Effector memory CD8-positive, alpha-beta T cell (primary cell): ENCODE results near the gene PDE4B.
"Not testable (repeated sequence)": the region's sequence is repeated elsewhere in the genome, so short reads cannot be mapped to it uniquely, and the experiment has no call there.

Experiments
- ATAC-seq: fragments of 150-1000 bp; cut with Tn5 transposase; replicated peaks from 2 replicates; pipeline ENCODE4 v1.10.0; 2021; ENCODE audit warnings: mild to moderate bottlenecking, moderate library complexity
- DNase-seq, 3 experiments: peaks; one replicate each; pipeline ENCODE4 v3.0.0; 2021
- H3K27ac Mint-ChIP-seq, 2 donors: one replicate each; pipeline ENCODE4 v1.8.0; 2022; ENCODE audit warnings: mild to moderate bottlenecking in 2 of 2, mixed read lengths in 2 of 2, moderate library complexity in 2 of 2
- H3K27me3 Mint-ChIP-seq, 2 donors: one replicate each; pipeline ENCODE4 v1.8.0; 2022; ENCODE audit warnings: mixed read lengths in 2 of 2
- H3K36me3 Mint-ChIP-seq: one replicate; pipeline ENCODE4 v1.8.0; 2022; ENCODE audit warnings: mild to moderate bottlenecking, moderate library complexity, mixed read lengths; ENCODE audit not compliant: insufficient read depth
- H3K4me1 Mint-ChIP-seq, 2 donors: one replicate each; pipeline ENCODE4 v1.8.0; 2022; ENCODE audit warnings: low read depth in 2 of 2, mixed read lengths in 2 of 2
- H3K4me3 Mint-ChIP-seq, 2 donors: one replicate each; pipeline ENCODE4 v1.8.0; 2022; ENCODE audit warnings: mild to moderate bottlenecking in 2 of 2, mixed read lengths in 2 of 2, moderate library complexity in 2 of 2
- H3K9me3 Mint-ChIP-seq, 2 donors: one replicate each; pipeline ENCODE4 v1.8.0; 2022; ENCODE audit warnings: mixed read lengths in 2 of 2

The PDE4B gene

GRCh38 chr1:66050123-66050522 is 257.4 kb downstream of the PDE4B start:
- Mint-ChIP-seq H3K36me3 (no peaks in the 10 kb centered on the region), H3K9me3 (no peaks in the 10 kb centered on the region), H3K4me1 (no peaks in the 10 kb centered on the region), H3K27ac (no peak overlapping the region), H3K4me3 (no peak overlapping the region), H3K27me3 (peaks cover 10 to 23% of the 10 kb centered on the region in 2 donors)
- ATAC-seq (no peak), DNase-seq (no peak)

- no peak for ATAC-seq
- no peak for DNase-seq
Observed at GRCh38 chr1:66050633-66051032, 257.9 kb downstream of the PDE4B start.

GRCh38 chr1:66055092-66055491 is 262.4 kb downstream of the PDE4B start:
- Mint-ChIP-seq H3K4me3 (no peak overlapping the region), H3K36me3 (no peaks in the 10 kb centered on the region), H3K27ac (no peak overlapping the region), H3K4me1 (no peaks in the 10 kb centered on the region), H3K9me3 (peaks cover 2 to 8% of the 10 kb centered on the region in 2 donors), H3K27me3 (peaks cover 10 to 27% of the 10 kb centered on the region in 2 donors)
- ATAC-seq = no peak
- DNase-seq = no peak

More at GRCh38 chr1:66050633-66051032, 257.9 kb downstream of the PDE4B start:
- Mint-ChIP-seq H3K9me3 (no peaks in the 10 kb centered on the region), H3K4me1 (no peaks in the 10 kb centered on the region), H3K27me3 (peaks cover 5 to 20% of the 10 kb centered on the region in 2 donors), H3K36me3 (no peaks in the 10 kb centered on the region), H3K27ac (no peak overlapping the region), H3K4me3 (no peak overlapping the region)

GRCh38 chr1:66057448-66057847 is 264.8 kb downstream of the PDE4B start:
- H3K27me3 Mint-ChIP-seq = peaks cover 21 to 23% of the 10 kb centered on the region in 2 donors
- H3K36me3 Mint-ChIP-seq, H3K9me3 Mint-ChIP-seq: not testable (repeated sequence)

DNA sequence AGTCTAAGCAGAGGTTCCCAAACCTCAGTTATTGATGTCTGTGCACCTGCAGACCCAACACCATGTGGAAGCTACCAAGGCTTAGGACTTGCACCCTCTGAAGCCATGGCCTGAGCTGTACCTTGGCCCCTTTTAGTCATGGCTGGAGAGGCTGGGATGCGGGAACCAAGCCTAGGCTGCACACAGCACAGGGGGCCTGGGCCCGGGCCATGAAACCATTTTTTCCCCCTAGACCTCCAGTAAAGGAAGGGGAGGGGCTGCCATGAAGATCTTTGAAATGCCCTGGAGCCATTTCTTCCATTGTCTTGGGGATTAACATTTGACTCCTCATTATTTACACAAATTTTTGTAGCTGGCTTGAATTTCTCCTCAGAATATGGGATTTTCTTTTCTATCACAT is 265.9 kb downstream of the PDE4B start:
- DNase-seq (no peak), ATAC-seq (no peak)
- Mint-ChIP-seq H3K4me3 (no peak overlapping the region), H3K27ac (no peak overlapping the region), H3K36me3 (no peaks in the 10 kb centered on the region), H3K27me3 (peaks cover 21 to 27% of the 10 kb centered on the region in 2 donors), H3K9me3 (peaks cover 2 to 8% of the 10 kb centered on the region in 2 donors), H3K4me1 (no peaks in the 10 kb centered on the region)

More at GRCh38 chr1:66057448-66057847, 264.8 kb downstream of the PDE4B start:
- H3K4me3 Mint-ChIP-seq, H3K4me1 Mint-ChIP-seq, DNase-seq, H3K27ac Mint-ChIP-seq, ATAC-seq: not testable (repeated sequence)

- ATAC-seq, DNase-seq, H3K4me3 Mint-ChIP-seq, H3K4me1 Mint-ChIP-seq, H3K36me3 Mint-ChIP-seq, H3K27ac Mint-ChIP-seq, H3K9me3 Mint-ChIP-seq: not testable (repeated sequence)
- H3K27me3 Mint-ChIP-seq = peaks cover 24 to 35% of the 10 kb centered on the region in 2 donors
Observed at GRCh38 chr1:66067219-66067618, 274.5 kb downstream of the PDE4B start.

DNA sequence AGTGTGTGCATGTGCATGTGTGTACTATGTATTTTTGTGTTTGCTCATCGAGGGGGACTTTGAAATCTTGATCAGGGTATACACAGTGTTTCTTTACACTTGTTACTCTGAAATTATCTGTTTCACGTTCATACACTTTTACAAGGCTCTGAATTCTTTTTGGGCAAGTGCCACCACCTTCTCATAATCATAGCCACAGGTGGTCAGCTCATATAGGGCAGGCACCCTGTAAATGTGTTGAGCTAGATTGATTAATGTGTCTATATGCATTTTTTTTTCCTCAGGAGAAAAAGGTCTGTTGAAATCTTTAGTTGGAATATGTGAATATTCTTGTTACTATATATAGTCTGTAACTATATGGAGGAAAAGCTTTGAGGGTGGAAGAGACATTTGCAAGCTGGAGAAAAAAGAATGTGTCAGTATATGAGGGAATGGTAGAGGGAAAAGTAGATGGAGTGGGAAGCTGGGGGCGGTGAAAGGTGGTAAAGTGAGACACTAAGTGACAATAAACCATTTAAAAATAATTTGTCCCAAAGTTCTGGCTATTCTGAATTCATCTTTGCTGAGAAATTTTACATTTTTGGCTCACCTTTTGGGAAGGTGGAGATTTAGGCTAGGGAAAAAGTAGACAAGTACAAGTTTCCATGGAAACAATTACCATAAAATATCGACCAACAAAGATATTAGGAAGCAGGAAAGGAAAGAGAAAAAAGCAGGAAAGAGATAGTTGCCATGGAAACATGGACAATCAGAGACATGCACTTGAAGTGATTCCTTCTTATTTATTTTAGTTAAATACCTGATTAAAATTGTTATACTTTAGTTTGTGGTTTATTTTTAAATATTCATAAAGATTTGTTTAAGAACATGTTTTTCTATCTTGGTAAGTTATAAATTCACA is 277.5 kb downstream of the PDE4B start:
- no peak overlapping the region for H3K4me3 Mint-ChIP-seq

GRCh38 chr1:66073388-66073787 is 280.7 kb downstream of the PDE4B start:
- Mint-ChIP-seq H3K4me1 (no peaks in the 10 kb centered on the region), H3K27me3 (peaks cover 14 to 42% of the 10 kb centered on the region in 2 donors), H3K36me3 (no peaks in the 10 kb centered on the region), H3K9me3 (no peaks in the 10 kb centered on the region), H3K27ac (no peak overlapping the region), H3K4me3 (no peak overlapping the region)
- ATAC-seq (no peak), DNase-seq (no peak)

More for the DNA sequence above, 277.5 kb downstream of the PDE4B start:
- no peak overlapping the region for H3K27ac Mint-ChIP-seq
- H3K9me3 Mint-ChIP-seq = no peaks in the 10 kb centered on the region
- no peak for DNase-seq
- no peak for ATAC-seq
- no peaks in the 10 kb centered on the region for H3K36me3 Mint-ChIP-seq
- peaks cover 24 to 43% of the 10 kb centered on the region in 2 donors for H3K27me3 Mint-ChIP-seq
- no peaks in the 10 kb centered on the region for H3K4me1 Mint-ChIP-seq

GRCh38 chr1:66074147-66074546 is 281.5 kb downstream of the PDE4B start:
- DNase-seq = no peak
- ATAC-seq = no peak
- Mint-ChIP-seq H3K9me3 (no peaks in the 10 kb centered on the region), H3K4me3 (no peak overlapping the region), H3K4me1 (no peaks in the 10 kb centered on the region), H3K27me3 (peaks cover 11 to 44% of the 10 kb centered on the region in 2 donors), H3K27ac (no peak overlapping the region), H3K36me3 (no peaks in the 10 kb centered on the region)

- H3K9me3 Mint-ChIP-seq = no peaks in the 10 kb centered on the region
- no peak overlapping the region for H3K27ac Mint-ChIP-seq
- no peak for ATAC-seq
- H3K4me3 Mint-ChIP-seq = no peak overlapping the region
- no peaks in the 10 kb centered on the region for H3K36me3 Mint-ChIP-seq
- peaks cover 14 to 39% of the 10 kb centered on the region in 2 donors for H3K27me3 Mint-ChIP-seq
- no peak for DNase-seq
- H3K4me1 Mint-ChIP-seq = no peaks in the 10 kb centered on the region
Observed at GRCh38 chr1:66078412-66078811, 285.7 kb downstream of the PDE4B start.

DNA sequence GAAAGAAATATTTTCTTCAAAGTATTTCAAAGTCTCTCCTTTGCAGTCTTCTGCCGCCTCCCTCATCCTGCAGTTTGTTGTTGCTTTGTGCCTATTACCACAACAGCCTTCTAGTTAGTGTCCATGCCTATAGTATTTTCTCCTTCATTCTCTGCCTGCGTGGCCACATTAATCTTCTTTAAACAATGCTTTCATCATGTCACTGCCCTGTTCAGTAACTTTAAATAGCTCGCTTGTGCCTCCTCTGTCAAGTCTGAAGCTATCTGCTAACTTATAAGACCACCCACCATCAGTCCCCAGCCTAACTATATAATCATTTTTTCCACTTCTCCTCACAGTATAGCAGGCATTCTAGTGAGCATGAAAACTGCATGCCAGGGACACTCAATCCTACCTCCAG is 290.3 kb downstream of the PDE4B start:
- Mint-ChIP-seq H3K27me3 (peaks cover 49 to 53% of the 10 kb centered on the region in 2 donors), H3K9me3 (no peaks in the 10 kb centered on the region), H3K27ac (no peak overlapping the region), H3K4me3 (no peak overlapping the region), H3K36me3 (no peaks in the 10 kb centered on the region), H3K4me1 (no peaks in the 10 kb centered on the region)
- DNase-seq = no peak
- no peak for ATAC-seq

- Mint-ChIP-seq H3K27ac (no peak overlapping the region), H3K27me3 (peaks cover 38 to 60% of the 10 kb centered on the region in 2 donors), H3K36me3 (no peaks in the 10 kb centered on the region), H3K4me1 (no peaks in the 10 kb centered on the region), H3K4me3 (no peak overlapping the region), H3K9me3 (no peaks in the 10 kb centered on the region)
- ATAC-seq (no peak), DNase-seq (no peak)
Observed at GRCh38 chr1:66084442-66084841, 291.7 kb downstream of the PDE4B start.

DNA sequence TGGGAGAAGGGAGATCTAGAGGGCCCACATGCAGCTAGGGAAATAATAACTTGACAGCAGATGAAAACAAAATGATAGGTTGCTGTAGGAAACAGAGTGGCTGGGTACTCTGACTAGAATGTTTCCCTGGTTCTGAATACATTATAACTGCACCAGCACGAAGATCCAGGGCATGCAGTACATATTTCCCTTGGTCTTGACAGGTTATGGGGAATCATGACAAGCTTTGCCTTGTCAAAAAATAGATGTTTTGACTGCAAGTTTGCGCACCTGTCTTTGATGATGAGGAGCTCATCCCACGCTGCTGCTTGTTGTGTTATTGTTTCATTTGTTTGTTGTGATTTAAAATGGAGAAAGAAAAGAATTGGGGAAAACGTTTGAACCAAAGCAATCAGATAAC is 292.9 kb downstream of the PDE4B start:
- Mint-ChIP-seq H3K36me3 (no peaks in the 10 kb centered on the region), H3K27me3 (peaks cover 36 to 58% of the 10 kb centered on the region in 2 donors), H3K4me3 (no peak overlapping the region), H3K27ac (no peak overlapping the region), H3K9me3 (no peaks in the 10 kb centered on the region), H3K4me1 (no peaks in the 10 kb centered on the region)
- no peak for ATAC-seq
- DNase-seq = no peak

DNA sequence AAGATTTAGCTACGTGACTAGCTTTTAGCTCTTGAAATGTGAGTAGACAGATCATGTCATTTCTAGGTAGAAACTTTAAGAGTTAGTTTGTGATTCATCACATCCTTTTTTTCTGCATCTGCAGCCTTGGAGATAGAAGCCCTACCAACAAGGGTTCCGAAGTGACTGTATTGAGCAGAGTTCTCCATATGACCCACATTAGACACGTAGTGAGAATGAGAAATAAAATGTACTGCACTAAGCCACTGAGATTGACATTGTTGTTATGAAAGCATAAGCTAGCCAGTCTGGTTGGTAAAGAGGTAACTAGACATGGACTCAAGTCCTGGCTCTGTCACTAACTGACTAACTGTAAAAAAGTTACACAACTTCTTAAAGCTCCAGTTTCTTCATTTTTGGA is 296.1 kb downstream of the PDE4B start:
- H3K36me3 Mint-ChIP-seq = no peaks in the 10 kb centered on the region
- no peaks in the 10 kb centered on the region for H3K4me1 Mint-ChIP-seq
- peaks cover 18 to 42% of the 10 kb centered on the region in 2 donors for H3K27me3 Mint-ChIP-seq
- H3K4me3 Mint-ChIP-seq = no peak overlapping the region
- ATAC-seq = no peak
- no peaks in the 10 kb centered on the region for H3K9me3 Mint-ChIP-seq
- DNase-seq = no peak
- H3K27ac Mint-ChIP-seq = no peak overlapping the region
